H1 (cell line): ENCODE data around the gene SPCS1. TPM values are rescaled to one million over a fixed set of nuclear protein-coding genes. Genes with fewer than 3 reads are reported as not detected.

ENCODE experiments used
- CBX5 ChIP-seq: fragments of 300-800, 300-1000 bp; sonication (generic); IDR thresholded peaks from 2 replicates; pipeline ENCODE4 v1.7.1; 2016; ENCODE audit warnings: antibody characterized with exemption, low read length, low read depth
- TEAD4 ChIP-seq: IDR thresholded peaks from 2 replicates; pipeline ENCODE4 v1.6.1; 2012; ENCODE audit warnings: low read depth, low read length, inconsistent platforms, mixed read lengths
- polyA plus RNA-seq, 7 experiments: library from polyadenylated mRNA; depleted of rRNA in 3 of 7; stranded (reverse) in 5 of 7; unstranded in 2 of 7; fragments of >200 nt in 5 of 7; fragments of 200-250 nt in 2 of 7; gene quantifications; 1 replicate in 5 of 7; 2 replicates in 1 of 7; 4 replicates in 1 of 7; pipeline versions ENCODE4 v1.2.1 to v1.2.3, GENCODE V29; 2011 to 2013; ENCODE audit warnings: missing spikeins in 2 of 7, mixed read lengths in 2 of 7
- total RNA-seq: library from RNA; stranded (reverse); fragmentation: NEBNext Ultra II Directional; extraction: Animal tissue kit (Norgen Biotek cat#: 25700); gene quantifications from 2 replicates; pipeline ENCODE4 v1.2.1, GENCODE V29; 2021

SPCS1 gene
- total and polyA plus RNA-seq, 2 of the 8 experiments (the other 6 are each of a cell fraction or from before 2014, with no cell fraction given) = 104 to 191 TPM

- no peak for TF ChIP-seq TEAD4
- TF ChIP-seq CBX5 = no peak
- TF ChIP-seq, all 59 proteins: peak for 0
Measured at GRCh38 chr3:52670621-52671521, 35.0 kb upstream of the SPCS1 start (continued).
